ENCODE data around the gene SPATA2L.
"Not testable (repeated sequence)": the region's sequence is repeated elsewhere in the genome, so short reads cannot be mapped to it uniquely, and the experiment has no call there.

DNA sequence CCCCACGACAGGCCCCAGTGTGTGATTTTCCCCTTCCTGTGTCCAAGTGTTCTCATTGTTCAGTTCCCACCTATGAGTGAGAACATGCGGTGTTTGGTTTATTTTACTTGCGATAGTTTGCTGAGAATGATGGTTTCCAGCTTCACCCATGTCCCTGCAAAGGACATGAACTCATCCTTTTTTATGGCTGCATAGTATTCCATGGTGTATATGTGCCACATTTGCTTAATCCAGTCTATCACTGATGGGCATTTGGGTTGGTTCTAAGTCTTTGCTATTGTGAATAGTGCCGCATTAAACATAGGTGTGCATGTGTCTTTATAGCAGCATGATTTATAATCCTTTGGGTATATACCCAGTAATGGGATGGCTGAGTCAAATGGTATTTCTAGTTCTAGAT is 29.9 kb downstream of the SPATA2L start:
- TF ChIP-seq, protein P1, sequence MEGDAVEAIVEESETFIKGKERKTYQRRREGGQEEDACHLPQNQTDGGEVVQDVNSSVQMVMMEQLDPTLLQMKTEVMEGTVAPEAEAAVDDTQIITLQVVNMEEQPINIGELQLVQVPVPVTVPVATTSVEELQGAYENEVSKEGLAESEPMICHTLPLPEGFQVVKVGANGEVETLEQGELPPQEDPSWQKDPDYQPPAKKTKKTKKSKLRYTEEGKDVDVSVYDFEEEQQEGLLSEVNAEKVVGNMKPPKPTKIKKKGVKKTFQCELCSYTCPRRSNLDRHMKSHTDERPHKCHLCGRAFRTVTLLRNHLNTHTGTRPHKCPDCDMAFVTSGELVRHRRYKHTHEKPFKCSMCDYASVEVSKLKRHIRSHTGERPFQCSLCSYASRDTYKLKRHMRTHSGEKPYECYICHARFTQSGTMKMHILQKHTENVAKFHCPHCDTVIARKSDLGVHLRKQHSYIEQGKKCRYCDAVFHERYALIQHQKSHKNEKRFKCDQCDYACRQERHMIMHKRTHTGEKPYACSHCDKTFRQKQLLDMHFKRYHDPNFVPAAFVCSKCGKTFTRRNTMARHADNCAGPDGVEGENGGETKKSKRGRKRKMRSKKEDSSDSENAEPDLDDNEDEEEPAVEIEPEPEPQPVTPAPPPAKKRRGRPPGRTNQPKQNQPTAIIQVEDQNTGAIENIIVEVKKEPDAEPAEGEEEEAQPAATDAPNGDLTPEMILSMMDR (IDR thresholded peaks at IDR 0.05) = not testable (repeated sequence)
- not testable (repeated sequence) for TF ChIP-seq EZH2phosphoT487, EZH2 (IDR thresholded peaks at IDR 0.05)
